ENCODE results near the gene HSPA1A. TPM values are rescaled to one million over a fixed set of nuclear protein-coding genes. Genes with fewer than 3 reads are reported as not detected.
A peak's percentile ranks its signal among the peaks of the same experiment; 100 is the strongest.

Gene HSPA1A
- total and polyA plus RNA-seq, 4 donors = 28.8 to 120 (median 77.6) TPM

DNA sequence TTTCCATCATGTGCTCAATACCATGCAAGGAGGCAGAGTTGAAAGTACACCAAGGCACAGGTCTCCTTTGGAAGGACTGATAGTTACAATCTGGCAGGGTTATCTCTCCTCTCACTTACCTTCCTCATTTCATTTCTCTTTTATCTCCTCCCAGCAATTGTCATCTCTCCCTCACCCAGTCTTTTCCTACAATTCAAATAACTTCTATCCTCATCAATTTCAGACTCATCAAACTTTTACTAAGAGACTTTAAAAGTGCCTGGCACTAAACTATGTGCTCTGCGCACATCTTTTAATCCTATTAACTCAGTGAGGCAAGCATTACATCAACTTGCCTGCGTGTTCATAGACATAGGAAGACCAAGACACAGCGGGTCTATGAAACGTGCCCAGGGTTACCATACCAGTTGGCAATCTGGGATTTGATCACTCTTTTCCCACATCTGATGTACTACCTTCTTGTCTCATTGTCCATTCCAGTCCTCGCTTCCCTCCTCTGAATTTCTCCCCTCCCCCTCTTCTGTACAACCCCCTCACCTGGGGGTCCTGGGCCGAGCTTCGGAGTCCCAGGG is 21.0 kb upstream of the HSPA1A start:
- WGBS = 38% methylated on average over 7 of the region's 7 CpGs
- Histone ChIP-seq H3K27ac (ENCODE audit: low read depth in 1 of 2, low read length in 2 of 2) (peak overlapping the region; percentile 92 to 94), H3K9me3 (ENCODE audit: control insufficient read depth in 4 of 4, low read length in 3 of 4) (no peaks in the 10 kb centered on the region), H3K9ac (ENCODE audit: low read depth in 1 of 2, low read length in 2 of 2) (peak overlapping the region; percentile 93 to 99), H3K4me1 (ENCODE audit: control insufficient read depth in 4 of 4, insufficient read depth in 4 of 4, low read length in 3 of 4) (peaks cover 0 to 10% (median 6%) of the 10 kb centered on the region in 4 donors), H3K27me3 (ENCODE audit: control insufficient read depth in 4 of 4, insufficient read depth in 4 of 4, low read length in 3 of 4) (no peaks in the 10 kb centered on the region), H3K36me3 (ENCODE audit: control insufficient read depth in 4 of 4, insufficient read depth in 3 of 4, low read depth in 1 of 4, low read length in 3 of 4) (peaks cover 0 to 14% (median 7%) of the 10 kb centered on the region in 4 donors), H3K4me3 (ENCODE audit: low read depth in 1 of 3, low read length in 3 of 3) (peak overlapping the region; percentile 95 to 98 (median 96))
- TF ChIP-seq, protein P1, sequence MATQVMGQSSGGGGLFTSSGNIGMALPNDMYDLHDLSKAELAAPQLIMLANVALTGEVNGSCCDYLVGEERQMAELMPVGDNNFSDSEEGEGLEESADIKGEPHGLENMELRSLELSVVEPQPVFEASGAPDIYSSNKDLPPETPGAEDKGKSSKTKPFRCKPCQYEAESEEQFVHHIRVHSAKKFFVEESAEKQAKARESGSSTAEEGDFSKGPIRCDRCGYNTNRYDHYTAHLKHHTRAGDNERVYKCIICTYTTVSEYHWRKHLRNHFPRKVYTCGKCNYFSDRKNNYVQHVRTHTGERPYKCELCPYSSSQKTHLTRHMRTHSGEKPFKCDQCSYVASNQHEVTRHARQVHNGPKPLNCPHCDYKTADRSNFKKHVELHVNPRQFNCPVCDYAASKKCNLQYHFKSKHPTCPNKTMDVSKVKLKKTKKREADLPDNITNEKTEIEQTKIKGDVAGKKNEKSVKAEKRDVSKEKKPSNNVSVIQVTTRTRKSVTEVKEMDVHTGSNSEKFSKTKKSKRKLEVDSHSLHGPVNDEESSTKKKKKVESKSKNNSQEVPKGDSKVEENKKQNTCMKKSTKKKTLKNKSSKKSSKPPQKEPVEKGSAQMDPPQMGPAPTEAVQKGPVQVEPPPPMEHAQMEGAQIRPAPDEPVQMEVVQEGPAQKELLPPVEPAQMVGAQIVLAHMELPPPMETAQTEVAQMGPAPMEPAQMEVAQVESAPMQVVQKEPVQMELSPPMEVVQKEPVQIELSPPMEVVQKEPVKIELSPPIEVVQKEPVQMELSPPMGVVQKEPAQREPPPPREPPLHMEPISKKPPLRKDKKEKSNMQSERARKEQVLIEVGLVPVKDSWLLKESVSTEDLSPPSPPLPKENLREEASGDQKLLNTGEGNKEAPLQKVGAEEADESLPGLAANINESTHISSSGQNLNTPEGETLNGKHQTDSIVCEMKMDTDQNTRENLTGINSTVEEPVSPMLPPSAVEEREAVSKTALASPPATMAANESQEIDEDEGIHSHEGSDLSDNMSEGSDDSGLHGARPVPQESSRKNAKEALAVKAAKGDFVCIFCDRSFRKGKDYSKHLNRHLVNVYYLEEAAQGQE (IDR thresholded peaks at IDR 0.05) = no peak
- TF ChIP-seq HNF4G (IDR thresholded peaks at IDR 0.05) (no peak), TAF1 (conservative IDR thresholded peaks at IDR 0.05) (no peak), YY1 (IDR thresholded peaks at IDR 0.05) (no peak), RXRA (IDR thresholded peaks at IDR 0.05) (no peak), HNF4A (conservative IDR thresholded peaks at IDR 0.05) (no peak), GABPA (IDR thresholded peaks at IDR 0.05 in 1 of 2, conservative IDR thresholded peaks at IDR 0.05 in 1 of 2) (no peak), ATF3 (IDR thresholded peaks at IDR 0.05) (no peak), MAX (IDR thresholded peaks at IDR 0.05) (no peak), FOXA2 (IDR thresholded peaks at IDR 0.05) (no peak), SP1 (IDR thresholded peaks at IDR 0.05) (no peak), NR2F2 (IDR thresholded peaks at IDR 0.05) (no peak), RAD21 (IDR thresholded peaks at IDR 0.05) (no peak)
- TF ChIP-seq, protein P2, sequence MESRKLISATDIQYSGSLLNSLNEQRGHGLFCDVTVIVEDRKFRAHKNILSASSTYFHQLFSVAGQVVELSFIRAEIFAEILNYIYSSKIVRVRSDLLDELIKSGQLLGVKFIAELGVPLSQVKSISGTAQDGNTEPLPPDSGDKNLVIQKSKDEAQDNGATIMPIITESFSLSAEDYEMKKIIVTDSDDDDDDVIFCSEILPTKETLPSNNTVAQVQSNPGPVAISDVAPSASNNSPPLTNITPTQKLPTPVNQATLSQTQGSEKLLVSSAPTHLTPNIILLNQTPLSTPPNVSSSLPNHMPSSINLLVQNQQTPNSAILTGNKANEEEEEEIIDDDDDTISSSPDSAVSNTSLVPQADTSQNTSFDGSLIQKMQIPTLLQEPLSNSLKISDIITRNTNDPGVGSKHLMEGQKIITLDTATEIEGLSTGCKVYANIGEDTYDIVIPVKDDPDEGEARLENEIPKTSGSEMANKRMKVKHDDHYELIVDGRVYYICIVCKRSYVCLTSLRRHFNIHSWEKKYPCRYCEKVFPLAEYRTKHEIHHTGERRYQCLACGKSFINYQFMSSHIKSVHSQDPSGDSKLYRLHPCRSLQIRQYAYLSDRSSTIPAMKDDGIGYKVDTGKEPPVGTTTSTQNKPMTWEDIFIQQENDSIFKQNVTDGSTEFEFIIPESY (IDR thresholded peaks at IDR 0.05) = no peak
- TF ChIP-seq, protein P3, sequence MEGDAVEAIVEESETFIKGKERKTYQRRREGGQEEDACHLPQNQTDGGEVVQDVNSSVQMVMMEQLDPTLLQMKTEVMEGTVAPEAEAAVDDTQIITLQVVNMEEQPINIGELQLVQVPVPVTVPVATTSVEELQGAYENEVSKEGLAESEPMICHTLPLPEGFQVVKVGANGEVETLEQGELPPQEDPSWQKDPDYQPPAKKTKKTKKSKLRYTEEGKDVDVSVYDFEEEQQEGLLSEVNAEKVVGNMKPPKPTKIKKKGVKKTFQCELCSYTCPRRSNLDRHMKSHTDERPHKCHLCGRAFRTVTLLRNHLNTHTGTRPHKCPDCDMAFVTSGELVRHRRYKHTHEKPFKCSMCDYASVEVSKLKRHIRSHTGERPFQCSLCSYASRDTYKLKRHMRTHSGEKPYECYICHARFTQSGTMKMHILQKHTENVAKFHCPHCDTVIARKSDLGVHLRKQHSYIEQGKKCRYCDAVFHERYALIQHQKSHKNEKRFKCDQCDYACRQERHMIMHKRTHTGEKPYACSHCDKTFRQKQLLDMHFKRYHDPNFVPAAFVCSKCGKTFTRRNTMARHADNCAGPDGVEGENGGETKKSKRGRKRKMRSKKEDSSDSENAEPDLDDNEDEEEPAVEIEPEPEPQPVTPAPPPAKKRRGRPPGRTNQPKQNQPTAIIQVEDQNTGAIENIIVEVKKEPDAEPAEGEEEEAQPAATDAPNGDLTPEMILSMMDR (IDR thresholded peaks at IDR 0.05; ENCODE audit: low read depth, low read length, missing input control) = no peak
- DNase-seq (ENCODE audit: low spot score) = no peak
